Measurements from ENCODE around the gene CIDEC. TPM values are rescaled to one million over a fixed set of nuclear protein-coding genes. Genes with fewer than 3 reads are reported as not detected.
A peak's percentile ranks its signal among the peaks of the same experiment; 100 is the strongest.

The CIDEC gene
- total RNA-seq, 1 donor, result not detected

DNA sequence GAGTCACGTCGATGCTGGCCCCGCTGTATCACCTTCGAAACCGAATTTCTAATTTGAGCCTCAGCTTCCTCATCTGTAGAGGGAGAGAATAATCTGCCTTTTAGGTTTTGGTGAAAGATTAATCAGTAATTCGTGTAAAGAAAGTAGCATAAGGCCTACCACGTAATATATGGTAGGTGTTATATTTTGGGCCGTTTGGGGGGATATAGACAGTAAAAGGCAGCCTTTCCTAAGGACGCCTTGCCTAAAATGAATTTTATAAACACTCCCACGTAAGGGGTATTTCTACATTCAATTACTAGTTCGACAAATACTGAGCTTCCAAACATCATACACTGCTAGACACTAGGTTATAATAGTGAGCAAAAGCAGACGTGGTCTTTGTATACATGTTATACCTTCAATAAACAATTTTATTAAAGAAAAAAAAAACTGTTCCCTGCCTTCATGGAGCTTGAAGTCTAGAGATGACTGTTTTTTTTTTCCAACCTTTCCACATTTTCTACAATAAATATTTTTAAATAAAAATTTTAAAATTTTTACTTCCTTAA, 11.1 kb upstream of the CIDEC start:
- Histone ChIP-seq H3K4me2 (ENCODE audit: insufficient read depth, low read length) (peak overlapping the region; percentile 79), H3K36me3 (ENCODE audit: insufficient read depth, low read length) (peaks cover 12% of the 10 kb centered on the region), H3K27ac (ENCODE audit: low read depth, low read length) (peak overlapping the region; percentile 91), H3K27me3 (ENCODE audit: insufficient read depth, low read length) (no peaks in the 10 kb centered on the region), H2AFZ (ENCODE audit: low read length) (peak overlapping the region; percentile 97), H3K4me1 (ENCODE audit: insufficient read depth, low read length) (peaks cover 21% of the 10 kb centered on the region), H3K9me3 (ENCODE audit: low read depth, low read length) (no peaks in the 10 kb centered on the region), H4K20me1 (ENCODE audit: insufficient read depth, low read length) (peaks cover 2% of the 10 kb centered on the region), H3K79me2 (ENCODE audit: insufficient read depth, low read length) (peaks cover 29% of the 10 kb centered on the region), H3K4me3 (ENCODE audit: insufficient read depth, low read length) (peak overlapping the region; percentile 92)
- no peak for TF ChIP-seq CTCF (IDR thresholded peaks at IDR 0.05; ENCODE audit: extremely low read depth, low read depth, low read length)
- DNase-seq (ENCODE audit: insufficient read length, low spot score, missing footprints), result peak; percentile 66

- no peak for TF ChIP-seq CTCF (IDR thresholded peaks at IDR 0.05; ENCODE audit: extremely low read depth, low read depth, low read length)
- H3K4me2 ChIP-seq (ENCODE audit: insufficient read depth, low read length), result peak within 1 kb of the TSS; percentile 79
- peaks cover 29% of the 10 kb centered on the region for H3K79me2 ChIP-seq (ENCODE audit: insufficient read depth, low read length)
- peak within 1 kb of the TSS; percentile 91 for H3K27ac ChIP-seq (ENCODE audit: low read depth, low read length)
- H3K4me1 ChIP-seq (ENCODE audit: insufficient read depth, low read length), result peaks cover 21% of the 10 kb centered on the region
- H3K4me3 ChIP-seq (ENCODE audit: insufficient read depth, low read length), result peak within 1 kb of the TSS; percentile 92
- peak within 1 kb of the TSS; percentile 97 for H2AFZ ChIP-seq (ENCODE audit: low read length)
- H4K20me1 ChIP-seq (ENCODE audit: insufficient read depth, low read length), result peaks cover 2% of the 10 kb centered on the region
- H3K36me3 ChIP-seq (ENCODE audit: insufficient read depth, low read length), result peaks cover 12% of the 10 kb centered on the region
- no peaks in the 10 kb centered on the region for H3K9me3 ChIP-seq (ENCODE audit: low read depth, low read length)
- H3K27me3 ChIP-seq (ENCODE audit: insufficient read depth, low read length), result no peaks in the 10 kb centered on the region
- peak; percentile 95 for DNase-seq (ENCODE audit: insufficient read length, low spot score, missing footprints)
These were observed 10.4 kb upstream of the CIDEC start, which contains the start of gene JAGN1 for GRCh38 chr3:9890249-9891071. Gene JAGN1, plus strand, starts transcription at chr3:9890610. Its CDS starts 113 bp downstream, at chr3:9890723.

- Histone ChIP-seq H3K4me3 (ENCODE audit: insufficient read depth, low read length) (no peak overlapping the region), H3K79me2 (ENCODE audit: insufficient read depth, low read length) (peaks cover 26% of the 10 kb centered on the region), H2AFZ (ENCODE audit: low read length) (no peak overlapping the region), H4K20me1 (ENCODE audit: insufficient read depth, low read length) (peaks cover 2% of the 10 kb centered on the region), H3K36me3 (ENCODE audit: insufficient read depth, low read length) (peaks cover 12% of the 10 kb centered on the region), H3K4me2 (ENCODE audit: insufficient read depth, low read length) (no peak overlapping the region), H3K27ac (ENCODE audit: low read depth, low read length) (no peak overlapping the region), H3K27me3 (ENCODE audit: insufficient read depth, low read length) (no peaks in the 10 kb centered on the region), H3K4me1 (ENCODE audit: insufficient read depth, low read length) (peaks cover 26% of the 10 kb centered on the region), H3K9me3 (ENCODE audit: low read depth, low read length) (no peaks in the 10 kb centered on the region)
- no peak for DNase-seq (ENCODE audit: insufficient read length, low spot score, missing footprints)
- no peak for TF ChIP-seq CTCF (IDR thresholded peaks at IDR 0.05; ENCODE audit: extremely low read depth, low read depth, low read length)
These were observed 9.4 kb upstream of the CIDEC start for GRCh38 chr3:9889405-9889804.

- no peak for TF ChIP-seq CTCF (IDR thresholded peaks at IDR 0.05; ENCODE audit: extremely low read depth, low read depth, low read length)
- Histone ChIP-seq H3K79me2 (ENCODE audit: insufficient read depth, low read length) (peaks cover 26% of the 10 kb centered on the region), H2AFZ (ENCODE audit: low read length) (no peak overlapping the region), H3K27ac (ENCODE audit: low read depth, low read length) (no peak overlapping the region), H3K36me3 (ENCODE audit: insufficient read depth, low read length) (peaks cover 12% of the 10 kb centered on the region), H3K9me3 (ENCODE audit: low read depth, low read length) (no peaks in the 10 kb centered on the region), H3K4me1 (ENCODE audit: insufficient read depth, low read length) (peaks cover 25% of the 10 kb centered on the region), H4K20me1 (ENCODE audit: insufficient read depth, low read length) (peaks cover 2% of the 10 kb centered on the region), H3K27me3 (ENCODE audit: insufficient read depth, low read length) (no peaks in the 10 kb centered on the region), H3K4me3 (ENCODE audit: insufficient read depth, low read length) (no peak overlapping the region), H3K4me2 (ENCODE audit: insufficient read depth, low read length) (no peak overlapping the region)
- DNase-seq (ENCODE audit: insufficient read length, low spot score, missing footprints), result no peak
These were observed 8.5 kb upstream of the CIDEC start for GRCh38 chr3:9888540-9888939.

Measured in osteoblast (primary cell).